LNCAP (cell line): Measurements from ENCODE around the gene SLC27A2.

ENCODE experiments used
- CTCF ChIP-seq: fragments of 450-650 bp; IDR thresholded peaks from 2 replicates; pipeline ENCODE4 v1.5.1; 2017; ENCODE audit warnings: mild to moderate bottlenecking

The SLC27A2 gene

DNA sequence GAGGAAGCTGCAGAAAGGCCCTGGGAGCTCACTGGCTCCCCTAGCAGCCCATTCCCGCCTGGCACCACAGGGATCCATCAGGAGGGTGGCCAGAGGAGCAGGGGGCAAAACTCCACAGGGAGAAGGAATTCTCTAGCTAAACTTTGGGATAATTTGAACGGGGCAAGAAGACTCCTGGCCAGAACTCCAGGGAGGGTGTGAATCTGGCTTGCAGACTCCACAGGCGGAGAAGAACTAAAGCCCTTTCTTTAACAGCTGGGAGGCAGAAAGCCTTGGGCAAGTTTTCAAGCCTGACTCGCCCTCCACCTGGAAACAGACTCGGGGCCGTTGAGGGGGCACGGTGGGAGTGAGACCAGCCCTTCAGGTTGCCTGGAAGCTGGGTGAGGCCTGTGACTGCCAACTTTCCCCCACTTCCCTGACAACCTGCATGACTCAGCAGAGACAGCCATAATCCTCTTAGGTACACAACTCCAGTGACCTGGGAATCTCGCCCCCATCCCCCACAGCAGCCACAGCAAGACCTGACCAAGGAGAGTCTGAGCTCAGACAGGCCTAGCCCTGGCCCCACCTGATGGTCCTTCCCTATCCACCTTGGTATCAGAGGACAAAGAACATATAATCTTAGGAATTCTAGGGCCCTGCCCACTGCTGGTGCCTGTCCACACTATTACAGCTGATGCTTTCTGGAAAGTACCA, 28.6 kb downstream of the SLC27A2 start:
- no peak for TF ChIP-seq CTCF

GRCh38 chr15:50218291-50218690, 36.3 kb downstream of the SLC27A2 start:
- TF ChIP-seq CTCF, result no peak

- no peak for TF ChIP-seq CTCF
Observed at GRCh38 chr15:50218691-50219090, 36.7 kb downstream of the SLC27A2 start.

DNA sequence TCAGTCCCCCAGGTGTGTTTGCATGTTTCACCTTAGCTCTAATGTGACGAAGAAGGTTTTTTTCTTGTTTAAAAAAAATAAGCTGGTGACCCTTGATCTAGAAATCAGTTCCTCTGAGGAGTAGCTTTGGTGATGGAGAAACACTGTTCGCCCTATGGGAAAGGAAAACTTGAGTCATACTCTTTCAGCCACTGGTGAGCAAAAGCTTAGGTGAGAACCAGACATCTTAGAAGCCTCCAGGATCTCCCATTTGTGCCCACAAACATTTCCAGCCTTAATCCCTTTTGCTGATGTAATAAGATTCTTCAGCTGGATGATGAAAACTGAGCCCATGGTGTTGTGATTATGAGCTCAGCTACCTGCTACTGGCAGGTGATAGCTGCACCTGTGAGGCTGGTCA, 37.8 kb downstream of the SLC27A2 start:
- TF ChIP-seq CTCF, result no peak

DNA sequence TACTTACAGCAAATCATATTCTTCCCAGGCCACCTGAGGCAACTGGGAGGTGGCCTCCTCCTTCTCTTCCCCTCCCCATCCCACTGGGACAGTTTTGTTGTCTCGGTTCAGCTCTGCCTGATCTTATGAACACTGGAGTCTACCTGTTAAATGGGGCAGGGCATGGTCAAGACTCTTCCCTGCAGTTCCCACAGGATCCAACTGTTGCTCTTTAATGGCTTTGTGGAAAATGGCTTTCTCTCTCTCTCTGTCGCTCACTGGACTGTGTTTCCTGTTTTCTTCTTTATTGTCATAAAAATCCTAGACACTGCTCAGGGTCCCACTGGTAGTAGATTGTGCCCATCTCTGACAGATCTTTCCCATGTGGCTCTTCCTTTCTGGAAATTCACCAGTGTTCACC, 40.2 kb downstream of the SLC27A2 start:
- TF ChIP-seq CTCF, result no peak

- TF ChIP-seq CTCF, result no peak
Observed at GRCh38 chr15:50224606-50225005, 42.6 kb downstream of the SLC27A2 start.

GRCh38 chr15:50225057-50225456, 43.1 kb downstream of the SLC27A2 start:
- no peak for TF ChIP-seq CTCF

- TF ChIP-seq CTCF, result no peak
Observed at GRCh38 chr15:50225938-50226337, 43.9 kb downstream of the SLC27A2 start.
